H7 (cell line): Measurements from ENCODE around the gene PACS2. TPM values are rescaled to one million over a fixed set of nuclear protein-coding genes. Genes with fewer than 3 reads are reported as not detected.

Experiments
- DNase-seq: peaks from one replicate; pipeline ENCODE4 v3.0.0; 2012
- H3K27me3 ChIP-seq: 2 replicates; pipeline ENCODE4 v1.6.0; 2011; ENCODE audit warnings: mild to moderate bottlenecking, low read length; ENCODE audit not compliant: control insufficient read depth, insufficient read depth
- H3K36me3 ChIP-seq: replicated peaks from 2 replicates; pipeline ENCODE4 v1.5.1; 2011; ENCODE audit warnings: low read length; ENCODE audit not compliant: control insufficient read depth, insufficient read depth
- H3K4me3 ChIP-seq: 2 replicates; pipeline ENCODE4 v1.5.1; 2011; ENCODE audit warnings: low read depth, mild to moderate bottlenecking, control low read depth, low read length, moderate library complexity; ENCODE audit not compliant: insufficient read depth
- total RNA-seq: library from RNA; depleted of rRNA; stranded (reverse); fragments of >200 nt; shearing (Covaris generic); gene quantifications from 2 replicates; pipeline ENCODE4 v1.2.3, GENCODE V29; 2014

PACS2 gene
- total RNA-seq, 1 experiment from 2014 or later: 79.2 TPM

GRCh38 chr14:105378873-105379685 is 64.5 kb downstream of the PACS2 start:
- peaks cover 4% of the 10 kb centered on the region for H3K36me3 ChIP-seq
- DNase-seq: no peak
- no peak overlapping the region for H3K4me3 ChIP-seq
- no peaks in the 10 kb centered on the region for H3K27me3 ChIP-seq

- Histone ChIP-seq H3K27me3 (no peaks in the 10 kb centered on the region), H3K36me3 (peaks cover 4% of the 10 kb centered on the region), H3K4me3 (no peak overlapping the region)
- no peak for DNase-seq
Measured at GRCh38 chr14:105379946-105380345, 65.4 kb downstream of the PACS2 start.

- Histone ChIP-seq H3K36me3 (peaks cover 4% of the 10 kb centered on the region), H3K27me3 (no peaks in the 10 kb centered on the region), H3K4me3 (no peak overlapping the region)
- no peak for DNase-seq
Measured at GRCh38 chr14:105380756-105381155, 66.2 kb downstream of the PACS2 start.

- H3K36me3 ChIP-seq: peaks cover 4% of the 10 kb centered on the region
- no peak for DNase-seq
- no peaks in the 10 kb centered on the region for H3K27me3 ChIP-seq
- no peak overlapping the region for H3K4me3 ChIP-seq
Measured at GRCh38 chr14:105381446-105382342, 67.1 kb downstream of the PACS2 start.

- H3K4me3 ChIP-seq: no peak overlapping the region
- H3K36me3 ChIP-seq: peaks cover 4% of the 10 kb centered on the region
- H3K27me3 ChIP-seq: no peaks in the 10 kb centered on the region
- DNase-seq: no peak
Measured at GRCh38 chr14:105382343-105383082, 68.0 kb downstream of the PACS2 start.

GRCh38 chr14:105383083-105383730 is 68.7 kb downstream of the PACS2 start:
- DNase-seq: no peak
- peaks cover 4% of the 10 kb centered on the region for H3K36me3 ChIP-seq
- H3K27me3 ChIP-seq: no peaks in the 10 kb centered on the region
- H3K4me3 ChIP-seq: no peak overlapping the region

- DNase-seq: no peak
- no peaks in the 10 kb centered on the region for H3K27me3 ChIP-seq
- no peak overlapping the region for H3K4me3 ChIP-seq
- peaks cover 4% of the 10 kb centered on the region for H3K36me3 ChIP-seq
Measured at GRCh38 chr14:105384041-105384557, 69.6 kb downstream of the PACS2 start.

- H3K36me3 ChIP-seq: peaks cover 4% of the 10 kb centered on the region
- no peak overlapping the region for H3K4me3 ChIP-seq
- no peak for DNase-seq
- H3K27me3 ChIP-seq: no peaks in the 10 kb centered on the region
Measured at GRCh38 chr14:105384605-105385321, 70.2 kb downstream of the PACS2 start.

GRCh38 chr14:105385322-105385637 is 70.7 kb downstream of the PACS2 start:
- H3K27me3 ChIP-seq: no peaks in the 10 kb centered on the region
- DNase-seq: no peak

GRCh38 chr14:105385698-105386365 is 71.3 kb downstream of the PACS2 start:
- Histone ChIP-seq H3K4me3 (no peak overlapping the region), H3K36me3 (peaks cover 4% of the 10 kb centered on the region), H3K27me3 (no peaks in the 10 kb centered on the region)
- DNase-seq: no peak

More at GRCh38 chr14:105385322-105385637, 70.7 kb downstream of the PACS2 start:
- Histone ChIP-seq H3K36me3 (peaks cover 4% of the 10 kb centered on the region), H3K4me3 (no peak overlapping the region)

- Histone ChIP-seq H3K27me3 (no peaks in the 10 kb centered on the region), H3K36me3 (peaks cover 4% of the 10 kb centered on the region), H3K4me3 (no peak overlapping the region)
- no peak for DNase-seq
Measured at GRCh38 chr14:105386581-105387529, 72.3 kb downstream of the PACS2 start.

- no peaks in the 10 kb centered on the region for H3K27me3 ChIP-seq
- no peak overlapping the region for H3K4me3 ChIP-seq
- H3K36me3 ChIP-seq: peaks cover 4% of the 10 kb centered on the region; the same call in 1 of the 2 replicates
- DNase-seq: no peak
Measured at GRCh38 chr14:105387530-105387922, 73.0 kb downstream of the PACS2 start.
